ENCODE measurements around the gene C9orf43. TPM values are rescaled to one million over a fixed set of nuclear protein-coding genes. Genes with fewer than 3 reads are reported as not detected.
"Not testable (repeated sequence)": the region's sequence is repeated elsewhere in the genome, so short reads cannot be mapped to it uniquely, and the experiment has no call there.

Gene C9orf43
- total RNA-seq, 1 donor from 2014 or later = 1.3 TPM

DNA sequence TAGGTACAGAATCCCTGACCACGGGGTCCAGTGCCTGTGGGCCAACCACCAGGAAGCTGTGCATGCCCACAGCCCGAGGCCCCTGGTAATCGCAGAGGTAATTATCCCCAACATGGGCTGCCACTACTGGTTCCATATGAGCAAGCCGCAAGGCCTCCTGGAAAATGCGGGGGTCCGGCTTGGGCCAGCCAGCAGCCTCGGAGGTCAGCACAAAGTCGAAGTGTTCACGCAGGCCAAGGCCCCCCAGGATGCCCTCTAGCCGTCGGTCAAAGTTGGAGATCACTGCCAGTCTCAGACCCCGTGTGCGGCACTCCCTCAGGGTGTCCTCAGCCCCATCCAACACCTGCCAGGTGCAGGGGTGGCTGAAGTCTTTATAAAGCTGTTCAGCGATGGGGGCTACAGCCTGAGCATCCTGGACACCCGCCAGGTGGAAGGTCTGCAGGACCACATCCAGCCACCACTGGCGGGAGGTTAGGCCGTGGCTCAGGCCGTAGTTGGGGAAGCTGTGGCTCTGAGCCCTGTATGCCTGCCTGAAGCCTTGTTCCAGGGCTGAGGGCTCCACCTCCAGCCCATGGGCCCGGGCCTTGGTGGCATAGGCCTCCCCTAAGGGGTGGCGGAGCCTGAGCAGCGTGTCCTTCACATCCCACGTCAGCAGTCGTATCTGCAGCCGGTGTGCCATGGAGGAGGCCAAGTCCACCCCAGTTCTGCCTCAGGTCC lies 36.7 kb upstream of the C9orf43 start:
- peaks cover 4% of the 10 kb centered on the region for H3K27me3 Mint-ChIP-seq (ENCODE audit: insufficient read depth, low read depth)
- H2AFZ ChIP-seq (replicated peaks) = no peak overlapping the region
- no peaks in the 10 kb centered on the region for H3K27me3 ChIP-seq
- no peak overlapping the region for H3K27ac ChIP-seq
- H3K4me1 ChIP-seq = peaks cover 3% of the 10 kb centered on the region
- no peak overlapping the region for H3K4me3 Mint-ChIP-seq
- no peak for DNase-seq (ENCODE audit: low spot score)
- H3K4me3 ChIP-seq = no peak overlapping the region
- no peaks in the 10 kb centered on the region for H3K79me2 ChIP-seq (ENCODE audit: low read depth)
- no peak overlapping the region for H3K27ac Mint-ChIP-seq
- H3K4me1 Mint-ChIP-seq = peaks cover 6% of the 10 kb centered on the region
- H4K20me1 ChIP-seq (ENCODE audit: low read depth) = peaks cover 4% of the 10 kb centered on the region
- TF ChIP-seq, protein P1, sequence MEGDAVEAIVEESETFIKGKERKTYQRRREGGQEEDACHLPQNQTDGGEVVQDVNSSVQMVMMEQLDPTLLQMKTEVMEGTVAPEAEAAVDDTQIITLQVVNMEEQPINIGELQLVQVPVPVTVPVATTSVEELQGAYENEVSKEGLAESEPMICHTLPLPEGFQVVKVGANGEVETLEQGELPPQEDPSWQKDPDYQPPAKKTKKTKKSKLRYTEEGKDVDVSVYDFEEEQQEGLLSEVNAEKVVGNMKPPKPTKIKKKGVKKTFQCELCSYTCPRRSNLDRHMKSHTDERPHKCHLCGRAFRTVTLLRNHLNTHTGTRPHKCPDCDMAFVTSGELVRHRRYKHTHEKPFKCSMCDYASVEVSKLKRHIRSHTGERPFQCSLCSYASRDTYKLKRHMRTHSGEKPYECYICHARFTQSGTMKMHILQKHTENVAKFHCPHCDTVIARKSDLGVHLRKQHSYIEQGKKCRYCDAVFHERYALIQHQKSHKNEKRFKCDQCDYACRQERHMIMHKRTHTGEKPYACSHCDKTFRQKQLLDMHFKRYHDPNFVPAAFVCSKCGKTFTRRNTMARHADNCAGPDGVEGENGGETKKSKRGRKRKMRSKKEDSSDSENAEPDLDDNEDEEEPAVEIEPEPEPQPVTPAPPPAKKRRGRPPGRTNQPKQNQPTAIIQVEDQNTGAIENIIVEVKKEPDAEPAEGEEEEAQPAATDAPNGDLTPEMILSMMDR (IDR thresholded peaks at IDR 0.05) = no peak
- H3K4me2 ChIP-seq = no peak overlapping the region
- no peaks in the 10 kb centered on the region for H3K9me3 Mint-ChIP-seq
- no peaks in the 10 kb centered on the region for H3K36me3 Mint-ChIP-seq
- no peaks in the 10 kb centered on the region for H3K9me3 ChIP-seq (ENCODE audit: low read depth)
- H3K36me3 ChIP-seq = no peaks in the 10 kb centered on the region
- H3K9ac ChIP-seq = no peak overlapping the region
- H3F3A ChIP-seq (ENCODE audit: low read depth) = peaks cover 11% of the 10 kb centered on the region

DNA sequence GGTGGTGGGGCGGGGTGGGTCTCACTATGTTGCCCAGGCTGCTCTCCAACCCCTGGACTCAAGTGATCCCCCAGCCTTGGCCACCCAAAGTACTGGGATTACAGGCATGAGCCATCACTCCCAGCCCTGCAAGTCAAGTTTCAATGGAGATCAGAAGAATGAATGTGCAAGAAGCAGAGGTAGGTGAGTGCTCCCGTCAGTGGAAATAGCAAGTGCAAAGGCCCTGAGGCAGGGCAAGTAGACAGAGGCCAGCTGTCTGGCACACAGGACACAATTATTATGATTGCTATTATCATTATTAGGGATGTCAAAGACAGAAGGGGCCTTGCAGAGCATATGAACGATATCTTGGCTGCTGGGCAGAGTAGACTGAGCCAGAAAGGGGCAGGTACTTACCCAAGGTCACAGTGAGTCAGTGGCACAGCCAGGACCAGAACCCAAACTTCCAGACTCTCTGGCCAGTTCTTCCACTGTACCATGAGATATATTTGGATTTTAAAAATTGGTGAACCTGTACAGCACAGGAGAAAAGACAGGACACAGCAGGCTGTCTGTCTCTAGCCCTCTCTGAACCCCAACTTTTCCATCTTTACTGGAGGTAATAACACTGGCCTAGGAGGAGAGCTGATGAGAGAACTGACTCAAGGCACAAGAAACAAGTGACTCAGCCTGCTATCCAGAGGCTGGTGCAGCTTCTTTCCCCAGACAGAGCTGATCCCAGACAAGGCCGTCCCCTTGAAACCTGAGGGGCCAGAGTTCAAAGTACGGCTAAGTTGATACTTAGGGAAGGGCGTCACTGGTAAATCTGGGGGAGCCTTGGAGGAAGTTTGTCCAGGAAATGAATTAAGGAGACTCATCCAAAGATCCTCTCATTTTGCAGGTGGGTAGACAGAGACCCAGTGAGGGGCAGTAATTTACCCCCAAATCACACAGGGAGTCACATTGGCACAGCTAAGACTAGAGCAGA lies 35.2 kb upstream of the C9orf43 start:
- Mint-ChIP-seq H3K4me1 (peaks cover 11% of the 10 kb centered on the region), H3K36me3 (no peaks in the 10 kb centered on the region), H3K4me3 (peak overlapping the region; percentile 87), H3K27ac (peak overlapping the region; percentile 16), H3K27me3 (ENCODE audit: insufficient read depth, low read depth) (peaks cover 4% of the 10 kb centered on the region), H3K9me3 (no peaks in the 10 kb centered on the region)
- H3K4me3 ChIP-seq = no peak overlapping the region
- TF ChIP-seq EZH2 (IDR thresholded peaks at IDR 0.05) (no peak), EZH2phosphoT487 (IDR thresholded peaks at IDR 0.05) (no peak)
- TF ChIP-seq, protein P1 (IDR thresholded peaks at IDR 0.05) = no peak
- H3K79me2 ChIP-seq (ENCODE audit: low read depth) = no peaks in the 10 kb centered on the region
- H4K20me1 ChIP-seq (ENCODE audit: low read depth) = peaks cover 4% of the 10 kb centered on the region
- H3K9me3 ChIP-seq (ENCODE audit: low read depth) = no peaks in the 10 kb centered on the region
- DNase-seq (ENCODE audit: low spot score) = no peak
- H3K4me1 ChIP-seq = peaks cover 3% of the 10 kb centered on the region
- H2AFZ ChIP-seq (replicated peaks) = no peak overlapping the region
- H3K4me2 ChIP-seq = peak overlapping the region; percentile 96
- no peaks in the 10 kb centered on the region for H3K27me3 ChIP-seq
- peaks cover 11% of the 10 kb centered on the region for H3F3A ChIP-seq (ENCODE audit: low read depth)
- no peak overlapping the region for H3K9ac ChIP-seq
- H3K36me3 ChIP-seq = no peaks in the 10 kb centered on the region
- H3K27ac ChIP-seq = no peak overlapping the region

GRCh38 chr9:113376634-113377567 lies 33.6 kb upstream of the C9orf43 start, which contains the start of gene HDHD3:
TSS of gene HDHD3 (minus strand) at chr9:113376986. CDS start at chr9:113374354, 2,632 bp downstream.
- no peaks in the 10 kb centered on the region for H3K27me3 ChIP-seq
- H2AFZ ChIP-seq (replicated peaks) = peak within 1 kb of the TSS; percentile 98
- peaks cover 3% of the 10 kb centered on the region for H3K4me1 ChIP-seq
- no peaks in the 10 kb centered on the region for H3K36me3 ChIP-seq
- TF ChIP-seq, protein P1 (IDR thresholded peaks at IDR 0.05) = no peak
- TF ChIP-seq EZH2phosphoT487 (IDR thresholded peaks at IDR 0.05) (no peak), EZH2 (IDR thresholded peaks at IDR 0.05) (no peak)
- H3K27ac Mint-ChIP-seq = no peak within 1 kb of the TSS
- H3K27me3 Mint-ChIP-seq (ENCODE audit: insufficient read depth, low read depth) = no peaks in the 10 kb centered on the region
- H3F3A ChIP-seq (ENCODE audit: low read depth) = peaks cover 11% of the 10 kb centered on the region
- H3K36me3 Mint-ChIP-seq = no peaks in the 10 kb centered on the region
- no peaks in the 10 kb centered on the region for H3K79me2 ChIP-seq (ENCODE audit: low read depth)
- peak within 1 kb of the TSS; percentile 87 for H3K4me3 Mint-ChIP-seq
- peaks cover 11% of the 10 kb centered on the region for H3K4me1 Mint-ChIP-seq
- H3K9me3 ChIP-seq (ENCODE audit: low read depth) = no peaks in the 10 kb centered on the region
- peak within 1 kb of the TSS; percentile 57 for H3K9ac ChIP-seq
- no peaks in the 10 kb centered on the region for H3K9me3 Mint-ChIP-seq
- H3K4me3 ChIP-seq = peak within 1 kb of the TSS; percentile 97
- H3K27ac ChIP-seq = peak within 1 kb of the TSS; percentile 71
- peaks cover 4% of the 10 kb centered on the region for H4K20me1 ChIP-seq (ENCODE audit: low read depth)
- peak within 1 kb of the TSS; percentile 96 for H3K4me2 ChIP-seq
- DNase-seq (ENCODE audit: low spot score) = peak; percentile 91

- H3K79me2 ChIP-seq (ENCODE audit: low read depth); H3K36me3 ChIP-seq; H3K36me3 Mint-ChIP-seq; H4K20me1 ChIP-seq (ENCODE audit: low read depth); H3K27ac Mint-ChIP-seq; H3K4me3 Mint-ChIP-seq; H3K9me3 Mint-ChIP-seq; H3K27me3 ChIP-seq; H3K4me3 ChIP-seq; H3K9ac ChIP-seq; H3K9me3 ChIP-seq (ENCODE audit: low read depth); H3K4me2 ChIP-seq; H3K27ac ChIP-seq; H2AFZ ChIP-seq (replicated peaks); DNase-seq (ENCODE audit: low spot score); H3K27me3 Mint-ChIP-seq (ENCODE audit: insufficient read depth, low read depth); H3K4me1 ChIP-seq: not testable (repeated sequence)
- peaks cover 11% of the 10 kb centered on the region for H3K4me1 Mint-ChIP-seq
- peaks cover 11% of the 10 kb centered on the region for H3F3A ChIP-seq (ENCODE audit: low read depth)
These were observed 31.3 kb upstream of the C9orf43 start for GRCh38 chr9:113379094-113379828.
